GM12864 (cell line): ENCODE measurements around the gene GNA12.
"Not testable (repeated sequence)": the region's sequence is repeated elsewhere in the genome, so short reads cannot be mapped to it uniquely, and the experiment has no call there.

Experiments used
- DNase-seq: peaks from one replicate; pipeline ENCODE4 v3.0.0-alpha.2; 2011; ENCODE audit warnings: low read depth
- H3K4me3 ChIP-seq: 2 replicates; pipeline ENCODE4 v1.5.1; 2011; ENCODE audit warnings: mild to moderate bottlenecking, low read depth, low read length, control low read depth
- TF ChIP-seq, protein P1 (sequence below): IDR thresholded peaks from 2 replicates; pipeline ENCODE4 v1.5.1; 2011; ENCODE audit warnings: low read depth, mild to moderate bottlenecking, moderate library complexity, low read length, control low read depth, inconsistent platforms; ENCODE audit errors: missing control alignments

The GNA12 gene

GRCh38 chr7:2750004-2750407 lies 94.1 kb downstream of the GNA12 start:
- DNase-seq, result no peak
- TF ChIP-seq, protein P1, sequence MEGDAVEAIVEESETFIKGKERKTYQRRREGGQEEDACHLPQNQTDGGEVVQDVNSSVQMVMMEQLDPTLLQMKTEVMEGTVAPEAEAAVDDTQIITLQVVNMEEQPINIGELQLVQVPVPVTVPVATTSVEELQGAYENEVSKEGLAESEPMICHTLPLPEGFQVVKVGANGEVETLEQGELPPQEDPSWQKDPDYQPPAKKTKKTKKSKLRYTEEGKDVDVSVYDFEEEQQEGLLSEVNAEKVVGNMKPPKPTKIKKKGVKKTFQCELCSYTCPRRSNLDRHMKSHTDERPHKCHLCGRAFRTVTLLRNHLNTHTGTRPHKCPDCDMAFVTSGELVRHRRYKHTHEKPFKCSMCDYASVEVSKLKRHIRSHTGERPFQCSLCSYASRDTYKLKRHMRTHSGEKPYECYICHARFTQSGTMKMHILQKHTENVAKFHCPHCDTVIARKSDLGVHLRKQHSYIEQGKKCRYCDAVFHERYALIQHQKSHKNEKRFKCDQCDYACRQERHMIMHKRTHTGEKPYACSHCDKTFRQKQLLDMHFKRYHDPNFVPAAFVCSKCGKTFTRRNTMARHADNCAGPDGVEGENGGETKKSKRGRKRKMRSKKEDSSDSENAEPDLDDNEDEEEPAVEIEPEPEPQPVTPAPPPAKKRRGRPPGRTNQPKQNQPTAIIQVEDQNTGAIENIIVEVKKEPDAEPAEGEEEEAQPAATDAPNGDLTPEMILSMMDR, result no peak
- H3K4me3 ChIP-seq, result no peak overlapping the region

DNA sequence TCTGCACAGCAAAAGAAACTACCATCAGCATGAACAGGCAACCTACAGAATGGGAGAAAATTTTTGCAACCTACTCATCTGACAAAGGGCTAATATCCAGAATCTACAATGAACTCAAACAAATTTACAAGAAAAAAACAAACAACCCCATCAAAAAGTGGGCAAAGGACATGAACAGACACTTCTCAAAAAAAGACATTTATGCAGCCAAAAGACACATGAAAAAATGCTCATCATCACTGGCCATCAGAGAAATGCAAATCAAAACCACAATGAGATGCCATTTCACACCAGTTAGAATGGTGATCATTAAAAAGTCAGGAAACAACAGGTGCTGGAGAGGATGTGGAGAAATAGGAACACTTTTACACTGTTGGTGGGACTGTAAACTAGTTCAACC lies 95.4 kb downstream of the GNA12 start:
- H3K4me3 ChIP-seq, DNase-seq: not testable (repeated sequence)

GRCh38 chr7:2743523-2744185 lies 100.5 kb downstream of the GNA12 start:
- H3K4me3 ChIP-seq, DNase-seq: not testable (repeated sequence)

GRCh38 chr7:2738766-2739549 lies 105.2 kb downstream of the GNA12 start:
- no peak for DNase-seq
- TF ChIP-seq, protein P1, result no peak
- H3K4me3 ChIP-seq, result no peak overlapping the region

GRCh38 chr7:2737771-2738540 lies 106.2 kb downstream of the GNA12 start:
- DNase-seq, result no peak
- TF ChIP-seq, protein P1, result no peak
- no peak overlapping the region for H3K4me3 ChIP-seq

DNA sequence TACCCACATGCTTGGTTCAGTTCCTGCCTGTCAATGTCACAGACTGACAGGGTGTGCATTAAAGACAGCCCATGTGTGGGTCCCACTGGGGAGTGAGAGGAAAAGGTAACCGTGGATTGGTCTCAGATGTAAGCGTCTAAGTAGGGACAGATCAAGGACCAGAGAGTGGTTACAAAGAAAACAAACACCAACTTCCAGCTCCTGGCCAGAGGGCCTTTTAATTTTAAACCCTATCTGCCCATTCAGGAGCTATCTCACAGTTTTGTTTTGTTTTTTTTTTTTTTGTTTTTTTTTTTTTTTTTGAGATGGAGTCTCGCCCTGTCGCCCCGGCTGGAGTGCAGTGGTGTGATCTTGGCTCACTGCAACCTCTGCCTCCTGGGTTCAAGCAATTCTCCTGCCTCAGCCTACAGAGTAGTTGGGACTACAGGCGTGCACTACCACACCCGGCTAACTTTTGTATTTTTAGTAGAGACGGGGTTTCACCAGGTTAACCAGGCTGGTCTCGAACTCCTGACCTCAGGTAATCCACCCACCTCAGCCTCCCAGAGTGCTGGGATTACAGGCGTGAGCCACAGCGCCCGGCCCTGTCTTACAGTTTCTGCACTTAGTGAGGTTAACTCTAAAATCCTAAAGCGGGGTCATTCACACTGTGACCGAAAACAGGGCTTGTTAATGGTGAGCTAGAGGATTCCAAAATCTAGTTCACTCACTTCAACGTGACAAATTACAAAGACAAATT lies 106.9 kb downstream of the GNA12 start:
- DNase-seq, result not testable (repeated sequence)

DNA sequence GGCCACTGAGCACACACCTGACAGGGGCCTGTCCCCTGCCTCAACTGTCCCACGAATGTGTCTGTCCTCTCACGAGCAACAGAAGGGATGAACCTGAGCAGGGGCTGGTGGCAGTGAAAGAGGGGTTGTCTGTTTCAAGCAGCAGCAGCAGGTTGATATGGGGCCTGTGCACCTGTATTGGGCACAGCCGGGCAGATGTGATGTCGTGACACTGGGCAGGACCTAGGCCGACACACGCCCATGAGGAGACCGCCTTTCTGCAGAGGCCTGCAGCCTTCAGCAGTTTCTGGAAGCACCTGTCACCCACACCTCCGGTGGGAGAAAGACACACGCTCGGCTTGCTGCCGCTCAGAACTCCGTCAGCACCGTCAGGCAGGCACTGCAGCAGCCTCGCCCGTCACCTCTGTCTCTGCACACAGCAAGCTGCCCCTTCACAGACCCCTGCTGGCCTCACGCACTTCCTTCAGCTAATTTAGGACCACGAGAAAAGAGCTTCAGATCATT lies 107.6 kb downstream of the GNA12 start:
- TF ChIP-seq, protein P1, result no peak
- H3K4me3 ChIP-seq, result no peak overlapping the region
- no peak for DNase-seq

More for the DNA sequence above, 106.9 kb downstream of the GNA12 start:
- H3K4me3 ChIP-seq, result not testable (repeated sequence)

DNA sequence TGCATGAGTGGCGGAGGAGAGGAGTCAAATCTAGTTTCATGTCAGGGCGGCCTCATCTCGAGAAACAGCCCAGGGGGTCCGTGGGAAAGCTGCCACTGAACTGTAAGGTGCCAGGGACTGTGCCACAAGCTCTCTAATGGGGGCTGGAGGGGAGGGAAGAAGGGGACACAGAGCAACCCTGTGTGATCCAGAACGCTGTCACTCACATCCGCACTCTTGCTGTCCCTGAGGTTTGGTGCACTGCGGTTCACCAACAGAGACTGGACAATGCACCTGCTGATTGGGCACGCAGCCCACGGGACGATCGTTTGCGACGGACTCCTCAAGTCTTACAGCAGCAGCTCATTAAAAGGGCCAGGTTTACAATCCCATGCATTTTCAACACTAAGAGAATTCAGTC lies 108.4 kb downstream of the GNA12 start:
- no peak overlapping the region for H3K4me3 ChIP-seq
- DNase-seq, result no peak
- TF ChIP-seq, protein P1, result no peak
